DOHH2 (cell line): ENCODE measurements around the gene SYK.

Experiments used
- CTCF ChIP-seq: fragments of 200-600 bp; sonication (generic); IDR thresholded peaks from one replicate; pipeline ENCODE4 v1.5.1; 2014; ENCODE audit warnings: antibody characterized with exemption, mild to moderate bottlenecking, low read depth, low read length; ENCODE audit not compliant: poor library complexity, severe bottlenecking
- EZH2phosphoT487 ChIP-seq: fragments of 200-600 bp; sonication (generic); IDR thresholded peaks from 2 replicates; pipeline ENCODE4 v1.6.1; 2017; ENCODE audit warnings: borderline replicate concordance, mild to moderate bottlenecking, antibody characterized with exemption, low read length, moderate library complexity, mixed read lengths

- TF ChIP-seq CTCF (no peak), EZH2phosphoT487 (no peak)
Measured at GRCh38 chr9:90868555-90868954, 66.9 kb downstream of the SYK start.
